ELF-1 (cell line): Measurements from ENCODE around the gene MUC5B.
"Not testable (repeated sequence)": the region's sequence is repeated elsewhere in the genome, so short reads cannot be mapped to it uniquely, and the experiment has no call there.

Experiments used
- DNase-seq: peaks from one replicate; pipeline ENCODE4 v3.0.0-alpha.2; 2016; ENCODE audit warnings: low read depth, low spot score

MUC5B gene

GRCh38 chr11:1245717-1246116, 22.9 kb downstream of the MUC5B start:
- DNase-seq = not testable (repeated sequence)

GRCh38 chr11:1246301-1246700, 23.4 kb downstream of the MUC5B start:
- not testable (repeated sequence) for DNase-seq

DNA sequence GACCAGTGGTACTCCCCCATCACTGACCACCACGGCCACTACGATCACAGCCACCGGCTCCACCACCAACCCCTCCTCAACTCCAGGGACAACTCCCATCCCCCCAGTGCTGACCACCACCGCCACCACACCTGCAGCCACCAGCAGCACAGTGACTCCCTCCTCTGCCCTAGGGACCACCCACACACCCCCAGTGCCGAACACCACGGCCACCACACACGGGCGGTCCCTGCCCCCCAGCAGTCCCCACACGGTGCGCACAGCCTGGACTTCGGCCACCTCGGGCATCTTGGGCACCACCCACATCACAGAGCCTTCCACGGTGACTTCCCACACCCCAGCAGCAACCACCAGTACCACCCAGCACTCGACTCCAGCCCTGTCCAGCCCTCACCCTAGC, 24.2 kb downstream of the MUC5B start:
- not testable (repeated sequence) for DNase-seq

GRCh38 chr11:1248951-1249350, 26.1 kb downstream of the MUC5B start:
- not testable (repeated sequence) for DNase-seq

DNA sequence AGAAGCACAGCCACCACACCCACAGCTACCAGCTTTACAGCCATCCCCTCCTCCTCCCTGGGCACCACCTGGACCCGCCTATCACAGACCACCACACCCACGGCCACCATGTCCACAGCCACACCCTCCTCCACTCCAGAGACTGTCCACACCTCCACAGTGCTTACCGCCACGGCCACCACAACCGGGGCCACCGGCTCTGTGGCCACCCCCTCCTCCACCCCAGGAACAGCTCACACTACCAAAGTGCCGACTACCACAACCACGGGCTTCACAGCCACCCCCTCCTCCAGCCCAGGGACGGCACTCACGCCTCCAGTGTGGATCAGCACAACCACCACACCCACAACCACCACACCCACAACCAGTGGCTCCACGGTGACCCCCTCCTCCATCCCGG, 27.5 kb downstream of the MUC5B start:
- DNase-seq = not testable (repeated sequence)

DNA sequence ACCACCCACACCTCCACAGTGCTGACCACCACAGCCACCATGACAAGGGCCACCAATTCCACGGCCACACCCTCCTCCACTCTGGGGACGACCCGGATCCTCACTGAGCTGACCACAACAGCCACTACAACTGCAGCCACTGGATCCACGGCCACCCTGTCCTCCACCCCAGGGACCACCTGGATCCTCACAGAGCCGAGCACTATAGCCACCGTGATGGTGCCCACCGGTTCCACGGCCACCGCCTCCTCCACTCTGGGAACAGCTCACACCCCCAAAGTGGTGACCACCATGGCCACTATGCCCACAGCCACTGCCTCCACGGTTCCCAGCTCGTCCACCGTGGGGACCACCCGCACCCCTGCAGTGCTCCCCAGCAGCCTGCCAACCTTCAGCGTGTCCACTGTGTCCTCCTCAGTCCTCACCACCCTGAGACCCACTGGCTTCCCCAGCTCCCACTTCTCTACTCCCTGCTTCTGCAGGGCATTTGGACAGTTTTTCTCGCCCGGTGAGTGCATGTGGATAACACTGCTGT, 28.4 kb downstream of the MUC5B start:
- DNase-seq = no peak

- no peak for DNase-seq
Observed at GRCh38 chr11:1252371-1253102, 29.7 kb downstream of the MUC5B start.

GRCh38 chr11:1253103-1253485, 30.2 kb downstream of the MUC5B start:
- DNase-seq = no peak

- no peak for DNase-seq
Observed at GRCh38 chr11:1254086-1254648, 31.3 kb downstream of the MUC5B start.

GRCh38 chr11:1254733-1255132, 31.9 kb downstream of the MUC5B start:
- DNase-seq = no peak

DNA sequence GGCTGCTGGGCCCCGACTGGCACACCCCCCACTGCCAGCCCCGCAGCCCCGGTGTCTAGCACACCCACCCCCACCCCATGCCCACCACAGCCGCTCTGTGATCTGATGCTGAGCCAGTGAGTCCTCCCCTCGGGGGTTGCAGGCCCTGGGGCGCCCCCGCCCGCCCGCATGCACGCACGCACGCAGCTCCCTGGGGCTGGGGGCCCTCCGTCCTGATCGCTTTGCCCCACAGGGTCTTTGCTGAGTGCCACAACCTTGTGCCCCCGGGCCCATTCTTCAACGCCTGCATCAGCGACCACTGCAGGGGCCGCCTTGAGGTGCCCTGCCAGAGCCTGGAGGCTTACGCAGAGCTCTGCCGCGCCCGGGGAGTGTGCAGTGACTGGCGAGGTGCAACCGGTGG, 32.3 kb downstream of the MUC5B start:
- DNase-seq = no peak

- no peak for DNase-seq
Observed at GRCh38 chr11:1256257-1257045, 33.6 kb downstream of the MUC5B start.

- no peak for DNase-seq
Observed at GRCh38 chr11:1257366-1257765, 34.5 kb downstream of the MUC5B start.

DNA sequence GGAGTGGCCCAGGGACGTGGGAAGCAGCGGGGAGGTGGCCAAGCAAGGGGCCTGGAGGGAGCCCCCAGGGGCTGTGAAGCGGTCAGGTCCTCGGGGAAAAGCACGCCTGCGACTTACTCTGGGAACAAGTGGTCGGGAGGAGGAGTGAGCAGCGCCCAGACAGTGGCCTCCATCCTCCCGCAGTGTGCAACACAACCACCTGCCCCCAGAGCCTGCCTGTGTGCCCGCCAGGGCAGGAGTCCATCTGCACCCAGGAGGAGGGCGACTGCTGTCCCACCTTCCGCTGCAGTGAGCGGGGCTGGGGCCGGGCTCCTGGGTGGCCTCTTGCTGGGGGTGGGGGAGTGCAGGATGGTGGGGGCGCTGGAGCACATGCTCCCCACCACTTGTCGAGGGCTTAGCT, 35.0 kb downstream of the MUC5B start:
- DNase-seq = no peak

GRCh38 chr11:1258401-1259075, 35.7 kb downstream of the MUC5B start:
- no peak for DNase-seq

DNA sequence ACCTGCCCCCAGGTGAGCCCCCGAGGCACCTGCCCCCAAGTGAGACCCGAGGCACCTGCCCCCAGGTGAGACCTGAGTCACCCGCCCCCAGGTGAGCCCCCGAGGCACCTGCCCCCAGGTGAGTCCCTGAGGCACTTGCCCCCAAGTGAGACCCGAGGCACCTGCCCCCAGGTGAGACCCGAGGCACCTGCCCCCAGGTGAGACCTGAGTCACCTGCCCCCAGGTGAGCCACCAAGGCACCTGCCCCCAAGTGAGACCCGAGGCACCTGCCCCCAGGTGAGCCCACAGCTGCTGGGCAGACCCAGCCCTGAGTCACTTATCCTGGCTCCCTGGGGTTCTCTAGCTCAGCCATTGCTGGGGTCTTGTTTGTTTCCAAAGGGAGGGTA, 36.2 kb downstream of the MUC5B start:
- DNase-seq = no peak

DNA sequence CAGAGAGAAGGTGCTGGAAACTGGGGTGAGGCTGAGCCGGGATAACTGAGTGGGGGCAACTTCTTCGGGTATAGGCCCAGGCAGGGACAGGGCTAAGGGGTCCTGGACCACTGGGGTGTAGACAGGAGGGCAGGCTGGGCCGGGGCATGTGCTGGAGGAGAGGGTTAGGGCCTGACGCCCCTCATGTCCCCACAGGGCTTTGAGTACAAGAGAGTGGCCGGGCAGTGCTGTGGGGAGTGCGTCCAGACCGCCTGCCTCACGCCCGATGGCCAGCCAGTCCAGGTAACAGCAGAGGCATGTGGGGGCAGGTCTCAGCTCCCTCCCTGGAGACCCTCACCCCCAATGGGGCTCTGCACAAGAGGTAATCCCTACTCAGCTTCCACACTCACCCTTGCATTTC, 36.7 kb downstream of the MUC5B start:
- DNase-seq = no peak

DNA sequence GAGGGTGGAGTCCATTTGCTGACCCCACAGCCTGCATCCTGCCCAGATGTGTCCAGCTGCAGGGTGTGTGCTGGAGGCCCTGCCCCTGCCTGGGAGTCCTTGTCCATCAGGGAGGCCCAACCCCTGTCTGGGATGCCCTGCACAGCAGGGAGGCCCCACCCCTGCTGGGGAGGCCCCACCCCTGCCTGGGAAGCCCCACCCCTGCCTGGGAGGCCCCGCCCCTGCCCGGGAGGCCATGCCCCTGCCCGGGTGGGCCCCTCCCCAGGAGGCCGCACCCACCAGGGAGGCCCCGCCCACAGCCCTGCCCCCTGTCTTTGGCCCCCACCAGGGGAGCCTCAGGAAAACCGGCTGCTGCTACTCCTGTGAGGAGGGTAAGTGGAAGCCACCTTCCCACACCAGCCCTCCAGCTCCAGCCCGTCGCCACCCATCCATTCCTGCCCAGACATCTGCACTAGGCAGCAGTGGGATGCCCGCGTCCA, 37.2 kb downstream of the MUC5B start:
- DNase-seq = no peak

- no peak for DNase-seq
Observed at GRCh38 chr11:1260620-1261019, 37.8 kb downstream of the MUC5B start.

DNA sequence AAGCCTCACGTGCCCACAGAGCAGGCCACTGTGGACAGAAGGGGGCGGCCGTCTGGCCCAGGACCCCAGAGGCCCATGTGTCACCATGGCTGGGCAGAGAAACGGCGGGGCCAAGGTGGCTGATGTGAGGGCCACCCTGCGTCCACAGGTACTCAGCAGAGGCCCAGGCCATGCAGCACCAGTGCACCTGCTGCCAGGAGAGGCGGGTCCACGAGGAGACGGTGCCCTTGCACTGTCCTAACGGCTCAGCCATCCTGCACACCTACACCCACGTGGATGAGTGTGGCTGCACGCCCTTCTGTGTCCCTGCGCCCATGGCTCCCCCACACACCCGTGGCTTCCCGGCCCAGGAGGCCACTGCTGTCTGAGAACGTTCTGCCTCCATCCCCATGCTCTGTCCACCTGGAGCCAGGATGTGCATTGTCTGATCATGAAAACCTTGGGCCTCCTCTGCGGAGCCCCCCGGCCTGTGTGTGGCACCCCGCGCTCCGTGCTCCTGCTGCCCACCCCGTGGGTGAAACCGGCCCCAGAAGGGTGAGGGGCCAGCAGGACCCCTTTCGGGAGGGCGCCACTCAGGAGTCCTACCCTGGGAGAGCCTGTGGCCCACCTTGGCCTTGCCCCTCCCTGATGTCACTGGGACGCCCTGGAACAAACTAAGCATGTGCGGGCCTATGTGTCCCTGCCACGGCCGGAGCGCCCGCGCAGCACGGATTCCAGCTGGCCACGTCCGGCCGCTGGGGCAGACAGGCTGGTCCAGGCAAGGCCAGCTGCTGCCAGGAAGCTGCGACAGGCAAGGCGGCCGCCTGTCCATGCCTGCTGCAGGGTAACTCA, 38.6 kb downstream of the MUC5B start:
- DNase-seq = no peak
